GM10248 (cell line): ENCODE measurements around the gene MICALL2.
"Not testable (repeated sequence)": the region's sequence is repeated elsewhere in the genome, so short reads cannot be mapped to it uniquely, and the experiment has no call there.

ENCODE experiments used
- CTCF ChIA-PET: fragments of 300-600 bp; sonication (Branson Sonifier 250); formaldehyde crosslinking; extraction: SDS; loops from one replicate; lab custom pipeline; 2021; ENCODE audit warnings: antibody characterized with exemption; lab: Yijun Ruan, JAX
- POLR2A ChIA-PET: fragments of 350-650 bp; sonication (Branson Sonifier 250); formaldehyde crosslinking; extraction: SDS; loops from one replicate; lab custom pipeline; 2020; ENCODE audit warnings: antibody characterized with exemption; lab: Yijun Ruan, JAX
- DNase-seq: peaks from one replicate; pipeline ENCODE4 v3.0.0; 2012; ENCODE audit errors: extremely low spot score
- CTCF ChIP-seq: IDR thresholded peaks from 2 replicates; pipeline ENCODE4 v1.5.1; 2012; ENCODE audit warnings: mild to moderate bottlenecking, low read depth; ENCODE audit errors: extremely low read depth, missing control alignments, control extremely low read depth

The MICALL2 gene

GRCh38 chr7:1449501-1449900 lies 9.8 kb downstream of the MICALL2 start:
- ChIA-PET CTCF (interaction anchor here (1.1 to 2.7 kb wide), 4 partner anchors 13 to 37 kb away, joined by 3 to 10 read pairs (median 4); no protein-coding TSS in a partner anchor), POLR2A (no interaction called here)
- TF ChIP-seq CTCF, result no peak
- no peak for DNase-seq

GRCh38 chr7:1448958-1449357 lies 10.3 kb downstream of the MICALL2 start:
- CTCF ChIA-PET, result interaction anchor here (1.1 to 2.7 kb wide), 4 partner anchors 13 to 37 kb away, joined by 3 to 10 read pairs (median 4); no protein-coding TSS in a partner anchor
- DNase-seq, result no peak
- TF ChIP-seq CTCF, result no peak
- POLR2A ChIA-PET, result no interaction called here

GRCh38 chr7:1447551-1448244 lies 11.6 kb downstream of the MICALL2 start:
- TF ChIP-seq CTCF, result no peak
- no peak for DNase-seq
- ChIA-PET CTCF (interaction anchor here (2.7 kb wide), 1 partner anchor 15 kb away, joined by 10 read pairs; no protein-coding TSS in a partner anchor), POLR2A (no interaction called here)

GRCh38 chr7:1447112-1447511 lies 12.2 kb downstream of the MICALL2 start:
- no peak for DNase-seq
- no peak for TF ChIP-seq CTCF
- POLR2A ChIA-PET, result no interaction called here
- CTCF ChIA-PET, result interaction anchor here (0.8 to 1.8 kb wide), 3 partner anchors 14 to 29 kb away, joined by 4 to 5 read pairs (median 4); no protein-coding TSS in a partner anchor

GRCh38 chr7:1446620-1447032 lies 12.6 kb downstream of the MICALL2 start:
- DNase-seq, result no peak
- no peak for TF ChIP-seq CTCF
- ChIA-PET CTCF (interaction anchor here (0.8 to 1.8 kb wide), 3 partner anchors 13 to 29 kb away, joined by 4 to 5 read pairs (median 4); no protein-coding TSS in a partner anchor), POLR2A (no interaction called here)

GRCh38 chr7:1446026-1446425 lies 13.2 kb downstream of the MICALL2 start:
- CTCF ChIA-PET, result interaction anchor here (1.8 kb wide), 1 partner anchor 12 kb away, joined by 4 read pairs; no protein-coding TSS in a partner anchor
- POLR2A ChIA-PET, DNase-seq: not testable (repeated sequence)

- ChIA-PET CTCF (interaction anchor here (1.8 kb wide), 1 partner anchor 12 kb away, joined by 4 read pairs; no protein-coding TSS in a partner anchor), POLR2A (no interaction called here)
- TF ChIP-seq CTCF, result no peak
- no peak for DNase-seq
These were observed 13.9 kb downstream of the MICALL2 start for GRCh38 chr7:1445341-1445740.
